ENCODE measurements around the gene DHRS1. TPM values are rescaled to one million over a fixed set of nuclear protein-coding genes. Genes with fewer than 3 reads are reported as not detected.

Gene DHRS1
- polyA plus RNA-seq, 6 donors from 2014 or later: 20.4 to 38.5 (median 29.3) TPM

DNA sequence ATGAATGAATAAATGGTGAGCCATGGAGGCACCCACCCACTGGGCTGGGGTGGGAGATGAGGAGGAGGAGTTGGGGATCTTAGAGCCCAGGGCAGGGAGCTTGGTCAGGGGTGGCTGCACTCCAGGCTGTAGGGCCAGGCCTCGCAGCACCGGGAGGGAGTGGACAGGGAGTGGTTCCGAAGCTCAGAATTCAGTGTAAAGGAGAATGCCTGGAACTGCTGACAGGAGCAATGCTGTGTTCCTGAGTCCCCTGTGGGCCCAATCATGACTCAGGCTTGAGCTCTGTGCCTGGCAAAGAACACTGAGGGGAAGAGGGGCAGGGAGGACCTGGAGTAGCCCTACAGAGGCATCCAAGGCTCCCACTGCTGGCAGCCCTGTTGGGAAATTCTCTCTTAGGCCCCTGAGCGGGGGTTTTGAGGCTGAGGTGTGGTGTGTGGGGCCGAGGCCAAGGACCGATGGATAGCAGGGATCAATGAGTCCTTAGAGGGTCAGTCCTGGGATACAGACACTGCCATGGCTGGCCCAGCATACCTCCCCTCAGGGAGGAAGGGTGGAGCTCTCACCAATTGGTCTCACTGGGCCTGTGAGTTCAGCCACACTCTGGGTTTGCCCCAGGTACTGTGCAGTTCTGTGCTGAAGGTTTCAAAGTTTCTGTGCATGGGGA lies 18.7 kb downstream of the DHRS1 start:
- H3K4me1 Mint-ChIP-seq: peaks cover 55 to 59% (median 56%) of the 10 kb centered on the region in 3 donors
- peaks cover 0 to 8% (median 3%) of the 10 kb centered on the region in 7 donors for H3K9me3 Mint-ChIP-seq
- no peak overlapping the region for H3K4me3 Mint-ChIP-seq

DNA sequence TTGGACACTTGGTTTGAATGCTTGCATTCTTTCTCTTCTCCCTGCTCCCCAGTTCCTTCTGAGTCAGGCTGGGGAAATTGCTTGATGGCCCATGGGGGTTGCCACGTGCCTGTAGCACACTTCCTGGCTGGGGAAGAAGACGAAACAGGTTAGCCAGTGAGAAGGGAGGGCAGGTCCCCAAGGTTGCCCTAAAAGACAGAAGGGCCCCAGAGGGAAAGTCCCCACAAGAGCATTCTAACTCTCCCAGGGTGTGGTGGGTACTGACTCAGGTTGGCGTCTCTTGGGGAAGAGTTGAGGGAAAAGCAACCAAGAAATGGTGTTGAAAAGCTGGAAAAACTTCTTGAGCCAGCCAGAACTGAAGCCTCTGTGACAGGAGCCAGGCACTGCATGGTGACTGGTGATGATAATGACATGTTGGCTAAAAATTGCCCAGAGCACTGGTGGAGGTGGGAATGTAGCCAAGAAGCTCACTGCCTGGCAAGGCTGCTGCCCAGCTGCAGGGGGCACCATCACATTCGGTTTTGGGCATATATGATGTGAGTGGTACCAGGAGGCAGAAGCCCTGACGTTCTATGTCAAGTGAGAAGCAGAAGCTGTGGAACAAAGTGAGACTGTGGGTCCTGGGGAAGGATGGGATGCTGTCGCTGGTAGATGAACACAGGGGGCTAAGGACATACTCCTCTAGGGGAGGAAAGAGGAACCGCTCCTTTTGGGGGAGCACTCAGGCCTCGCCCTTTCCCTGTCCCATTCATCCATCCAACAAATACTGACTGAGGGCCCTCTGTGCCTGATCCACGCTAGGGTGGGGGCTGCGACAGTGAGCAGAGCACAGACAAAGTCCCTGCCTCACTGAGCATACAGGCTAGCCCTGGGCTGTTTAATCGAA lies 20.0 kb downstream of the DHRS1 start:
- Mint-ChIP-seq H3K9me3 (peaks cover 0 to 8% (median 3%) of the 10 kb centered on the region in 7 donors), H3K4me3 (peak overlapping the region; percentile 10 to 83 (median 70)), H3K4me1 (peaks cover 56 to 65% (median 59%) of the 10 kb centered on the region in 3 donors), H3K36me3 (peaks cover 4 to 7% of the 10 kb centered on the region in 2 donors), H3K27ac (peak overlapping the region; percentile 93 to 99 (median 98)), H3K27me3 (no peaks in the 10 kb centered on the region)
- peak; percentile 71 for DNase-seq
- peak; percentile 88 for ATAC-seq (ENCODE audit: low read depth in 2 of 2)

More for the DNA sequence above, 18.7 kb downstream of the DHRS1 start:
- Mint-ChIP-seq H3K27ac (peak overlapping the region; percentile 45 to 95 (median 90)), H3K27me3 (no peaks in the 10 kb centered on the region), H3K36me3 (peaks cover 4 to 7% of the 10 kb centered on the region in 2 donors)
- DNase-seq: no peak
- ATAC-seq (ENCODE audit: low read depth in 2 of 2): no peak

GRCh38 chr14:24278424-24278823 lies 21.2 kb downstream of the DHRS1 start:
- H3K36me3 Mint-ChIP-seq: peaks cover 4 to 7% of the 10 kb centered on the region in 2 donors
- no peak for DNase-seq
- ATAC-seq (ENCODE audit: low read depth in 2 of 2): no peak
- H3K9me3 Mint-ChIP-seq: peaks cover 0 to 8% (median 3%) of the 10 kb centered on the region in 7 donors
- no peaks in the 10 kb centered on the region for H3K27me3 Mint-ChIP-seq
- H3K4me1 Mint-ChIP-seq: peaks cover 60 to 70% (median 64%) of the 10 kb centered on the region in 3 donors
- H3K27ac Mint-ChIP-seq: peak overlapping the region; percentile 94 to 99 (median 98)
- H3K4me3 Mint-ChIP-seq: peak overlapping the region; percentile 39 to 88 (median 66)

DNA sequence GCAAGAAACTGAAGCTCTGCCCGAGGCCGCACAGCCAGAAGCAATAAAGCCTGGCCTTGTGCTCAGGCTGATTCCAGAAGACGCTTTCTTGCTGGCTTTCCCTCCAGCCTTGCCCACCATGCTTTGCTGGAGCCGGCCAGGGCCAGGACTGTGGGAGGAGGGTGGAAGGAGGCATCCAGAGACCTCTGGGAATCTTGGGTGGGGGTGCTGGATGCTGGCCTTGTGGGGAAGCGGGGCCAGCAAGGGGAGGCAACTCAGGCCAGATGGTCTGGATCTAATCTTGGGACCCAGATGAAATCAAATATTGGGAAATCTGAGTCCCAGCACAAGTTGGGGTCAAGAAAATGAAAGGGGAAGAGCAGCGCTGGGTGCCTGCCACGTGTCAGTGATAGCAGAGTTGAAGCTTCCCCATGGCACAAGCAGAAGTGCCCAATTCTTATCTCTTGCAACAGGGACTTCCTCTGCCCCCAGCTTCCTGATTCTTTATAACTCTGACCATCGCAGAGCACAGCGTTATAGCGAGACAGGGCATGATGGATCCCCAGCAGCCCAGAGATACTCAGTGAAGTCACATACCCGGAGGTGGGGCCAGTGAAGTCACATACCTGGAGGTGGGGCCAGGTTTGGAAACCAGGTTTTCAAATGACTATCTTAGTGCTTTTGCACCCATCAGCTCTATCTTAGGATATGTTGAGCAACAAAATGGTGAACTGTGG lies 21.8 kb downstream of the DHRS1 start:
- peaks cover 0 to 8% (median 3%) of the 10 kb centered on the region in 7 donors for H3K9me3 Mint-ChIP-seq
- peak overlapping the region; percentile 19 to 88 (median 58) for H3K4me3 Mint-ChIP-seq
- H3K4me1 Mint-ChIP-seq: peaks cover 64 to 74% (median 66%) of the 10 kb centered on the region in 3 donors
- peak overlapping the region; percentile 94 to 99 (median 96) for H3K27ac Mint-ChIP-seq
- peak; percentile 41 for DNase-seq
- ATAC-seq (ENCODE audit: low read depth in 2 of 2): peak; percentile 24 to 25
- H3K36me3 Mint-ChIP-seq: peaks cover 4 to 7% of the 10 kb centered on the region in 2 donors
- no peaks in the 10 kb centered on the region for H3K27me3 Mint-ChIP-seq

- H3K4me3 Mint-ChIP-seq: peak overlapping the region in 7 of 8 donors; percentile 29 to 87 (median 72)
- H3K9me3 Mint-ChIP-seq: peaks cover 0 to 8% (median 3%) of the 10 kb centered on the region in 7 donors
- no peaks in the 10 kb centered on the region for H3K27me3 Mint-ChIP-seq
- ATAC-seq (ENCODE audit: low read depth in 2 of 2): no peak
- no peak for DNase-seq
- peaks cover 4 to 7% of the 10 kb centered on the region in 2 donors for H3K36me3 Mint-ChIP-seq
- peaks cover 67 to 81% (median 73%) of the 10 kb centered on the region in 3 donors for H3K4me1 Mint-ChIP-seq
- H3K27ac Mint-ChIP-seq: peak overlapping the region; percentile 88 to 99 (median 94)
Observed at GRCh38 chr14:24277071-24277470, 22.5 kb downstream of the DHRS1 start.

DNA sequence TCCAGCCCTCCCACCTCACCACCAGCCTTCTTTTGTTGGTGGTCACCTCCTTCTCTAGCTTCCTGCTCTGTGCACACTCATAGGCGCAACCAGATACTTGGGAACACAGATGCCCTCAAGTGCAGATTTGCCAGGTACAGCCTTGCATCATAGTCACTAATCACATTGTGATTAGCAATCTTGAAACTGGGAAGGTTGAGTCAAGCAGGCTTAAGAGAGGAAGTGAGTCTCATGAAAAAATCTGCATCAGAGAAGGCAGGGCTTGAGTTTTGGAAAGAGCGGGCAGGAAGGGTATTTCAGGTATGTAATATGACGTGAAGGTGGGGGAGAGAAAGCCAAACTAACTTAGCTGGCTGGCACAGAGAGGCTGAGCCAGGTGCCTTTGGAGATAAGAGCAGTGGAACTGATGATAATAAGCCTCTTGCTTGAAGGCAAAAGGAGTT lies 25.5 kb downstream of the DHRS1 start:
- Mint-ChIP-seq H3K4me3 (peak overlapping the region in 5 of 8 donors; percentile 0 to 81 (median 28)), H3K27ac (peak overlapping the region; percentile 0 to 100 (median 95)), H3K9me3 (peaks cover 0 to 8% (median 3%) of the 10 kb centered on the region in 7 donors), H3K27me3 (no peaks in the 10 kb centered on the region), H3K4me1 (peaks cover 57 to 64% (median 59%) of the 10 kb centered on the region in 3 donors), H3K36me3 (peaks cover 4 to 7% of the 10 kb centered on the region in 2 donors)
- ATAC-seq (ENCODE audit: low read depth in 2 of 2): peak; percentile 27
- peak; percentile 70 for DNase-seq

- Mint-ChIP-seq H3K4me1 (peaks cover 51 to 60% (median 53%) of the 10 kb centered on the region in 3 donors), H3K9me3 (peaks cover 0 to 6% (median 0%) of the 10 kb centered on the region in 7 donors), H3K27ac (peak overlapping the region; percentile 81 to 100 (median 95)), H3K4me3 (peak overlapping the region in 6 of 8 donors; percentile 0 to 81 (median 29)), H3K36me3 (peaks cover 4 to 5% of the 10 kb centered on the region in 2 donors), H3K27me3 (no peaks in the 10 kb centered on the region)
- ATAC-seq (ENCODE audit: low read depth in 2 of 2): no peak
- no peak for DNase-seq
Observed at GRCh38 chr14:24273422-24273998, 26.1 kb downstream of the DHRS1 start.

- peaks cover 0 to 2% (median 0%) of the 10 kb centered on the region in 7 donors for H3K9me3 Mint-ChIP-seq
- peak overlapping the region; percentile 95 to 100 (median 99) for H3K27ac Mint-ChIP-seq
- ATAC-seq (ENCODE audit: low read depth in 2 of 2): no peak
- peaks cover 0 to 2% of the 10 kb centered on the region in 2 donors for H3K36me3 Mint-ChIP-seq
- peak overlapping the region; percentile 15 to 93 (median 90) for H3K4me3 Mint-ChIP-seq
- DNase-seq: no peak
- no peaks in the 10 kb centered on the region for H3K27me3 Mint-ChIP-seq
- H3K4me1 Mint-ChIP-seq: peaks cover 41 to 50% (median 42%) of the 10 kb centered on the region in 3 donors
Observed at GRCh38 chr14:24272467-24272866, 27.1 kb downstream of the DHRS1 start.

- no peak for DNase-seq
- Mint-ChIP-seq H3K4me1 (peaks cover 36 to 48% (median 42%) of the 10 kb centered on the region in 3 donors), H3K36me3 (peaks cover 6 to 8% of the 10 kb centered on the region in 2 donors), H3K27me3 (no peaks in the 10 kb centered on the region), H3K9me3 (no peaks in the 10 kb centered on the region), H3K4me3 (peak overlapping the region; percentile 77 to 94 (median 91)), H3K27ac (peak overlapping the region; percentile 95 to 100 (median 99))
- no peak for ATAC-seq (ENCODE audit: low read depth in 2 of 2)
Observed at GRCh38 chr14:24271834-24272263, 27.7 kb downstream of the DHRS1 start.

DNA sequence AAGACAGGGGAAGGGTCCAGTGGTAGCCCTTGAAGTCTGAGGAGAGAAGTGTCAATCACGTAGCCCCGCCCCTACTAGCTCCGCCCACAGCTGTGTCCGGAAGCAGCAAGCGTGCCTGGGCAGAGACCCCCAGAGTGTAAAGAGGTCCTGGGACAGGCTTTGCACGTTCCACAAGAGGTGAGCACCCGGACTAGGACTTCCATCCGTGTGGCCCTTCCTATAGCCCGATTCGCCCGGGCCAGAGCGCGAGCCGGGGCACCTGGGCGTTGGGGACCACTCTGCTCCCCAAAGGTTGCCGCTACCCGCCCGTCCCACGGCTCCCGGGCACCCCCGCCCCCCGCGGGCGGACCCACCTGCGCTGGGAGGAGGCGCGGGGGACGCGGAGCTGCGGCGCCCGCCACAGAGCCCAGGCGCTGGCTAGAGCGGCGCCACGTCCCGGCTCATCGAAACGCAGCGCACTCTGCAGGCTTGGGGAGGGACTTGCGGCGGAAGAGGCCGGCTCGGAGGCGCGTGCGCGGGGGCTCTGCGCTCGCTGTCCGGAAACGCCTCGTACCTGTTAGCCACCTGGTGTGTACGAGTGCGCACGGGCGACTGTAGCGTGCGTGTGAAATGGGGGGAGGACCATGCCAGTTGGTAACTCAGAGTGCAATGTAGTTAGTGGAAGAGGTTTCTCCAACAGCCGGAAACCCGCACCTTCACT lies 28.3 kb downstream of the DHRS1 start, which contains the start of gene RABGGTA:
RABGGTA (minus strand) TSS at position 464 of the 700 bp plus-strand sequence. CDS start 482 bp downstream, outside the sequence.
- H3K4me1 Mint-ChIP-seq: peaks cover 33 to 46% (median 43%) of the 10 kb centered on the region in 3 donors
- peak within 1 kb of the TSS; percentile 95 to 100 (median 99) for H3K27ac Mint-ChIP-seq
- no peaks in the 10 kb centered on the region for H3K27me3 Mint-ChIP-seq
- peak; percentile 94 for DNase-seq
- no peaks in the 10 kb centered on the region for H3K9me3 Mint-ChIP-seq
- H3K4me3 Mint-ChIP-seq: peak within 1 kb of the TSS; percentile 77 to 94 (median 91)
- peaks cover 7 to 14% of the 10 kb centered on the region in 2 donors for H3K36me3 Mint-ChIP-seq
- ATAC-seq (ENCODE audit: low read depth in 2 of 2): peak; percentile 82

DNA sequence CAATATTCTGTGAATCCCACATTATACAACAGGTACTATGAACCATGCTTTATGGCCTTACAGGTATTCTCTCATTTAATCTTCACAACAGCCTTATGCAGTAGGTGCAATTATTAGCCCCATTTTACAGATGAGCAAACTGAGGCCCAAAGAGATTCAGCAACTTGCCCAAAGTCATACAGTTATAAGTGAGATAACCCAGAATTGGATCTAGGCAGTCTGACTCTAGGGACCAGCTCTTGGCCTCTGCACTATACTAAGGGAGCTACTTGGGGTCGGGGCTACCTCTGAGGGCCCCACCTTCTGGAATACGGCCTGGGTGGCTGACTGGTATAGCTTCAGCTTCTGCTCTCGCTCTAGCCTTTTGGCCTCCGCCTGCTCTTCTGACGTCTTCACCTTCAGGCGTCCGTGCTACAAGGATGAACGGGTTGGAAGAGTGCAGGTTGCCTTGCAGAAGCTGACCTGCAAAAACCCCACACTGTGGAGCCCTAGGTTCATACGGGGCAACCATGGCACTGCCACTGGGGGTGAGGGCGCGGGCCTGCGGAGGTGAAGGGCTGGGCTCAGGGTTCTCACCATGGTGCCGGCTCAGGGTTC lies 28.9 kb downstream of the DHRS1 start:
- ATAC-seq (ENCODE audit: low read depth in 2 of 2) (peak; percentile 1), DNase-seq (no peak)
- H3K27ac Mint-ChIP-seq: peak overlapping the region; percentile 82 to 100 (median 96)
- peaks cover 33 to 46% (median 45%) of the 10 kb centered on the region in 3 donors for H3K4me1 Mint-ChIP-seq
- H3K4me3 Mint-ChIP-seq: peak overlapping the region; percentile 77 to 94 (median 91)
- peaks cover 7 to 15% of the 10 kb centered on the region in 2 donors for H3K36me3 Mint-ChIP-seq
- no peaks in the 10 kb centered on the region for H3K27me3 Mint-ChIP-seq
- no peaks in the 10 kb centered on the region for H3K9me3 Mint-ChIP-seq

Measured in naive B cell (primary cell).